CD4-positive, alpha-beta T cell (primary cell): ENCODE data around the gene CEP112. TPM values are rescaled to one million over a fixed set of nuclear protein-coding genes. Genes with fewer than 3 reads are reported as not detected.

ENCODE experiments used
- ATAC-seq: fragments of 200-7000 bp; cut with Tn5 transposase; one replicate; pipeline ENCODE4 v1.10.0; 2022; ENCODE audit warnings: mild to moderate bottlenecking; ENCODE audit not compliant: poor library complexity
- CTCF ChIA-PET: fragments of 350-600 bp; sonication (Branson Sonifier 250); formaldehyde crosslinking; loops from one replicate; lab custom pipeline; 2021; ENCODE audit warnings: antibody characterized with exemption, inconsistent platforms; lab: Charles Lee
- POLR2A ChIA-PET: fragments of 350-600 bp; sonication (Branson Sonifier 250); formaldehyde crosslinking; loops from one replicate; lab custom pipeline; 2021; ENCODE audit warnings: antibody characterized with exemption, inconsistent platforms; lab: Charles Lee
- DNase-seq, 14 experiments: peaks; one replicate each; pipeline ENCODE4 v3.0.0-alpha.2; 2013 to 2020; ENCODE audit warnings: mixed read lengths in 2 of 14
- H3K27ac ChIP-seq, 2 donors: one replicate each; pipeline versions ENCODE4 v1.5.1 to v1.7.0; 2013; ENCODE audit warnings: low read length in 2 of 2, low read depth in 1 of 2, mild to moderate bottlenecking in 1 of 2
- H3K27me3 ChIP-seq, 2 experiments: 1 replicate in 1 of 2; 2 replicates in 1 of 2; pipeline versions ENCODE4 v1.6.1 to v1.7.0; 2013; ENCODE audit warnings: low read length in 2 of 2, control low read depth in 1 of 2, mild to moderate bottlenecking in 1 of 2, moderate library complexity in 1 of 2; ENCODE audit not compliant: insufficient read depth in 2 of 2, control insufficient read depth in 1 of 2
- H3K36me3 ChIP-seq: one replicate; pipeline ENCODE4 v1.6.1; 2013; ENCODE audit warnings: low read length, control low read depth; ENCODE audit not compliant: insufficient read depth
- H3K4me1 ChIP-seq: one replicate; pipeline ENCODE4 v1.6.1; 2013; ENCODE audit warnings: low read length, control low read depth; ENCODE audit not compliant: insufficient read depth
- H3K4me3 ChIP-seq: one replicate; pipeline ENCODE4 v1.5.1; 2013; ENCODE audit warnings: mild to moderate bottlenecking, low read length, moderate library complexity
- H3K9me3 ChIP-seq, 2 experiments: 1 replicate in 1 of 2; 2 replicates in 1 of 2; pipeline versions ENCODE4 v1.6.1 to v1.7.0; 2013; ENCODE audit warnings: low read length in 2 of 2, mild to moderate bottlenecking in 2 of 2, control low read depth in 1 of 2, moderate library complexity in 1 of 2; ENCODE audit not compliant: control insufficient read depth in 1 of 2, insufficient read depth in 1 of 2
- H3K27ac Mint-ChIP-seq: one replicate; pipeline ENCODE4 v1.8.0; 2020; ENCODE audit warnings: mixed read lengths
- H3K27me3 Mint-ChIP-seq: one replicate; pipeline ENCODE4 v1.8.0; 2021; ENCODE audit warnings: mixed read lengths
- H3K36me3 Mint-ChIP-seq: one replicate; pipeline ENCODE4 v1.8.0; 2021; ENCODE audit warnings: low read depth, mixed read lengths
- H3K4me1 Mint-ChIP-seq: one replicate; pipeline ENCODE4 v1.8.0; 2021; ENCODE audit warnings: low read depth, mixed read lengths
- H3K4me3 Mint-ChIP-seq: one replicate; pipeline ENCODE4 v1.8.0; 2020; ENCODE audit warnings: mild to moderate bottlenecking, mixed read lengths
- H3K9me3 Mint-ChIP-seq: one replicate; pipeline ENCODE4 v1.8.0; 2020; ENCODE audit warnings: mixed read lengths
- CTCF ChIP-seq: fragments of 200-600 bp; IDR thresholded peaks from one replicate; pipeline ENCODE4 v1.8.0; 2022; ENCODE audit warnings: antibody characterized with exemption, mild to moderate bottlenecking
- intact Hi-C, 2 experiments: fragments of 100-400 bp; cut with DNase I in 1 of 2; cut with micrococcal nuclease in 1 of 2; formaldehyde crosslinking; loops; one replicate each; pipeline versions ENCODE4 v1.15.1 to v1.9.0; 2023 to 2025; cut with DNase I, micrococcal nuclease
- total RNA-seq, 174 experiments: library from RNA in 2 of 174; stranded (reverse) in 2 of 174; gene quantifications; one replicate each; pipeline ENCODE4 v1.2.3 and lab custom pipeline; 2021 to 2026

CEP112 gene
- total RNA-seq, 2 experiments from 2014 or later = 1.6 to 2.2 TPM

- no peaks in the 10 kb centered on the region for H3K36me3 Mint-ChIP-seq
- H3K4me1 Mint-ChIP-seq = no peaks in the 10 kb centered on the region
- H3K27ac Mint-ChIP-seq = no peak overlapping the region
- Histone ChIP-seq H3K27me3 (no peaks in the 10 kb centered on the region), H3K9me3 (peaks cover 0 to 7% of the 10 kb centered on the region in 2 experiments), H3K27ac (no peak overlapping the region), H3K4me1 (no peaks in the 10 kb centered on the region), H3K36me3 (no peaks in the 10 kb centered on the region), H3K4me3 (no peak overlapping the region)
- no peaks in the 10 kb centered on the region for H3K27me3 Mint-ChIP-seq
- H3K4me3 Mint-ChIP-seq = no peak overlapping the region
- ATAC-seq (no peak), DNase-seq (no peak)
- ChIA-PET POLR2A (no interaction called here), CTCF (interaction anchor here (1.0 kb wide), 1 partner anchor 33 kb away, joined by 3 read pairs; no protein-coding TSS in a partner anchor)
- intact Hi-C loops = no loop called here
- TF ChIP-seq CTCF = no peak
- no peaks in the 10 kb centered on the region for H3K9me3 Mint-ChIP-seq
Observed at GRCh38 chr17:66016231-66016630, 175.7 kb downstream of the CEP112 start.

GRCh38 chr17:66008680-66009079, 183.3 kb downstream of the CEP112 start:
- Mint-ChIP-seq H3K4me3 (no peak overlapping the region), H3K27ac (no peak overlapping the region), H3K27me3 (no peaks in the 10 kb centered on the region), H3K36me3 (no peaks in the 10 kb centered on the region), H3K4me1 (no peaks in the 10 kb centered on the region), H3K9me3 (peaks cover 7% of the 10 kb centered on the region)
- H3K27me3 ChIP-seq = no peaks in the 10 kb centered on the region
- POLR2A ChIA-PET = no interaction called here
- no peak for TF ChIP-seq CTCF
- CTCF ChIA-PET = interaction anchor here (1.2 kb wide), 1 partner anchor 11 kb away, joined by 3 read pairs; no protein-coding TSS in a partner anchor
- peaks cover 0 to 3% of the 10 kb centered on the region in 2 experiments for H3K9me3 ChIP-seq
- no peak overlapping the region for H3K27ac ChIP-seq
- DNase-seq (no peak), ATAC-seq (no peak)
- H3K36me3 ChIP-seq = no peaks in the 10 kb centered on the region
- no peak overlapping the region for H3K4me3 ChIP-seq
- intact Hi-C loops = no loop called here
- no peaks in the 10 kb centered on the region for H3K4me1 ChIP-seq

GRCh38 chr17:66006654-66007053, 185.3 kb downstream of the CEP112 start:
- intact Hi-C loops = no loop called here
- no peaks in the 10 kb centered on the region for H3K27me3 Mint-ChIP-seq
- no peak overlapping the region for H3K4me3 Mint-ChIP-seq
- peaks cover 7% of the 10 kb centered on the region for H3K9me3 Mint-ChIP-seq
- Histone ChIP-seq H3K36me3 (no peaks in the 10 kb centered on the region), H3K9me3 (no peaks in the 10 kb centered on the region), H3K27ac (no peak overlapping the region), H3K27me3 (no peaks in the 10 kb centered on the region), H3K4me1 (no peaks in the 10 kb centered on the region), H3K4me3 (no peak overlapping the region)
- ChIA-PET CTCF (no interaction called here), POLR2A (no interaction called here)
- DNase-seq (no peak), ATAC-seq (no peak)
- no peak overlapping the region for H3K27ac Mint-ChIP-seq
- H3K4me1 Mint-ChIP-seq = no peaks in the 10 kb centered on the region
- no peak for TF ChIP-seq CTCF
- H3K36me3 Mint-ChIP-seq = no peaks in the 10 kb centered on the region
